Activated T-cell treated with anti-CD3 and anti-CD28 coated beads for 48 hours (primary cell): ENCODE measurements around the gene PDZRN3.

Experiments
- DNase-seq: peaks from one replicate; pipeline ENCODE4 v3.0.0-alpha.2; 2020; ENCODE audit warnings: low read depth

PDZRN3 gene

GRCh38 chr3:73622091-73622805 lies 2.5 kb downstream of the PDZRN3 start:
- DNase-seq, result no peak

GRCh38 chr3:73621388-73621787 lies 3.4 kb downstream of the PDZRN3 start:
- DNase-seq, result no peak

DNA sequence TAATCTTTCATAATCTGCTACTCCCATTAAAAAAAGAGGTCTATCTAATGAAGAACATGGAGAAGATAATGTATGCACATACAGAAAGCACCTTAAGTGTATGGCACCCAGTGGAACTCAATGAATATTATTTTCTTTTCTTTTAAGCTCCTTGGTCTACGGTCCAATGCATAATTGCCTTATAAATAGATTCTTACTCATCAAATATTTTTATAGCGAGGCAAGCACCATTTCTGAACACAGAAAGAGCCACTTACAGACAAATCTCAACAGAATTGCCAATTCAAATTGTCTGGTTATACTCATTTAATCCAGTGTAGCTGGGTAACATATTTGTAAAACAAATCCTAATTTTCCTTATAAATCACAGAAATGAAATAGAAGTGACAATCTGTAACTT lies 6.3 kb downstream of the PDZRN3 start:
- no peak for DNase-seq

DNA sequence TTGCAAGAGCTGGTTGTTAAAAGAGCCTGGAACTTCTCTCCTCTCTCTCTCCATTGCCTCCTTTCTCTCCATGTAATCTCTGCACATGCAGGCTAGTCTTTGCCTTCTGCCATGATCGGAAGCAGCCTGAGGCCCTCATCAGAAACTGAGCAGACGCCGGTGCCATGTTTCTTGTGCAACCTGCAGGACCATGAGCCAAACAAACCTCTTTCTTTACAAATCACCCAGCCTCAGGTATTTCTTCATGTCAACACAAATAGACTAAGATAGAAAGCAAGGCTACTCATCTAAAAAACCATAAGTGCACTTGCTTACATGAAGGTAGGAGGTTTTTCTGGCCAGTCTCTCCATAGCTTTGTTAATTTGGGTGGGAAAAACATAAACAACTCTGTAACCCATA lies 8.7 kb downstream of the PDZRN3 start:
- DNase-seq, result no peak

DNA sequence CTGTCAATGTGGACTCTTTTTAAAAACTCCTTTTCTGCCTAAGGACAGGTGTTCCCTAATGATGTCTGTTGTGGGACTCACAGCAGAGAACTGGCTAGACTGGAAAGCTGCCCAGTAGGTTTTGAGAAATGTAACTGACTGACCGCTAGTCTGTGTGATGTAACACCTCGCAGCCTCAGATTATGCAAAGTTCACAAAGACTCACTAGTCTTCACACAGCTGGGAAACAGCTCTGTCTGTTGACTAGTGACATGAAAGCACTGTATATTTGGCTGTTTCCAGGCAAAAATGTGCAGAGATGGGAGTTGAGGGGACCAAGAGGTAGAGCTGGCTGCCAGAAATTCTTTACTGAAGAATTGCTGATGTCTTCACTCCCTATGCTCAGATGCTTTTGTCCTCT lies 10.3 kb downstream of the PDZRN3 start:
- DNase-seq, result no peak

GRCh38 chr3:73611176-73611575 lies 13.6 kb downstream of the PDZRN3 start:
- no peak for DNase-seq

DNA sequence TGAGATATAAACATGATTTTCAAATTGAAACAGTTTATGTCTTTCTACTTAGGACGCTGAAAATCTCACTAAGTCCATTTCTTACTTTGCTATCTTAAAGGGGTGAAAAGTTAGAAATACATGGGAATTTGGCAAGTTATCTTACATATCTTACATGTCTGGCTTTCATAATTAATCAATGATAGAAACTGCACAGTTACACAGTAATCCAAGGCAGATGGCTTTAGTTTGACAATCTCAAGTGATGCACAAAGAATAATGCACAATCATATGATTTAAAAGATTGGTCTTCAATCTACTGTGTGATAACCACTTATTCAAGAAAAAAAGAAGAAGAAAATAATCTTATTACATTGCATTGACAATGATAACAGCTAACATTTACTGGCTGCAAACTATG lies 14.2 kb downstream of the PDZRN3 start:
- no peak for DNase-seq

GRCh38 chr3:73609655-73610054 lies 15.1 kb downstream of the PDZRN3 start:
- DNase-seq, result no peak

DNA sequence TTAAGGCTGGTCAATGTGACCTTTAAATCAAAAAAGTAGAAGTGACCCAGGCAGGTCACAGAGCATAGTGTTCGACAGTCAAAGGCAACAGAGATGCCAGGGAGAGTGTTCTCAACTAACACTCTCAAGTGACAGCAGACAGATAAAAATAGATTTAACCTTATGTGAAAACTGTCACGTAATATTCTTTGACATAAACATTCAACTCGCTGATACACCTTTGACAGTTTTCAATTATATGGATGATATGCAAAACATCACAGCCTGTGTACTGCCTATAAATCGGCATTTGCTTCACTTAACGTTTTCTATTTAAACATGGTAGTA lies 15.5 kb downstream of the PDZRN3 start:
- no peak for DNase-seq

- no peak for DNase-seq
Measured at GRCh38 chr3:73608456-73609314, 16.1 kb downstream of the PDZRN3 start.

DNA sequence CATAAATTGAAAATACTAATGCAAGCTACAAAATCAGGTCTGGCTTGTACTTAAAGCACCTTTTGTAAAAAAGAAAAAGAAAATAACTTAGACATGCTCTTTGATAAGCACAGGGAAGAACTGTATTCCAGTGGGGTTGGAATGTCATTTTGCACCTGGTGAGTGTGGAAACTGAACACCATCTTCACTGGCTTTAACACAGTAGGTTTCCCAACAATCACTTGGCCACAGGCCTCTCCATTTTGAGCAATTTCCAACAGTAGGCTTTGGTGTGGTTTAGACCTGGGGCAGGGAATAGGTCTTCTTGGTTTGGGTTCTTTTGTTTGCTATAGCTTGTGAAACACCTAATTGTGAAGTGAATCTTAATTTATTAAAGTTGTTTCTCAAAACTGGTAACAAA lies 18.9 kb downstream of the PDZRN3 start:
- DNase-seq, result no peak

GRCh38 chr3:73605412-73605811 lies 19.3 kb downstream of the PDZRN3 start:
- no peak for DNase-seq

DNA sequence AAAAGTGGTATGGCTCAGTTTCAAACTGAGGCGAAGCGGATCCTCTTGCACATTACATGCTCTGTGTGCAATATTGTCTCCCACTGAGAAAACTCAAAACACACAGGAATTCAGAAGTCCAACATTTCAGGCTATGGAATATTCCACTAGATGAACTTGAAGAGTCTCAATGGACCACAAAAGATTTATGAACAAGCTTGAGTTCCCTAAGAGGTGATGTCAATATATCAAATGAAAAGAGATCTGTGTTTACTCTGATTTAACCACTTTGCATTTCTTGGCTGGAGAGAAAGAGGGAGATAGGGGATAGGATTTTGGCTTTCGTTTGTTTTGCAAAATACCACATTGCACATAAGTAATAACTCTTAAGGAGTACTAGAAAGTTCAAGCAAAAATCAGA lies 20.3 kb downstream of the PDZRN3 start:
- DNase-seq, result no peak

- DNase-seq, result no peak
Measured at GRCh38 chr3:73603762-73604171, 21.0 kb downstream of the PDZRN3 start.

- DNase-seq, result no peak
Measured at GRCh38 chr3:73602170-73602569, 22.6 kb downstream of the PDZRN3 start.

- DNase-seq, result no peak
Measured at GRCh38 chr3:73601481-73601880, 23.3 kb downstream of the PDZRN3 start.

GRCh38 chr3:73601011-73601410 lies 23.7 kb downstream of the PDZRN3 start:
- no peak for DNase-seq

- DNase-seq, result no peak
Measured at GRCh38 chr3:73600293-73600938, 24.3 kb downstream of the PDZRN3 start.

- no peak for DNase-seq
Measured at GRCh38 chr3:73599605-73600004, 25.1 kb downstream of the PDZRN3 start.

- DNase-seq, result no peak
Measured at GRCh38 chr3:73597476-73597875, 27.3 kb downstream of the PDZRN3 start.

DNA sequence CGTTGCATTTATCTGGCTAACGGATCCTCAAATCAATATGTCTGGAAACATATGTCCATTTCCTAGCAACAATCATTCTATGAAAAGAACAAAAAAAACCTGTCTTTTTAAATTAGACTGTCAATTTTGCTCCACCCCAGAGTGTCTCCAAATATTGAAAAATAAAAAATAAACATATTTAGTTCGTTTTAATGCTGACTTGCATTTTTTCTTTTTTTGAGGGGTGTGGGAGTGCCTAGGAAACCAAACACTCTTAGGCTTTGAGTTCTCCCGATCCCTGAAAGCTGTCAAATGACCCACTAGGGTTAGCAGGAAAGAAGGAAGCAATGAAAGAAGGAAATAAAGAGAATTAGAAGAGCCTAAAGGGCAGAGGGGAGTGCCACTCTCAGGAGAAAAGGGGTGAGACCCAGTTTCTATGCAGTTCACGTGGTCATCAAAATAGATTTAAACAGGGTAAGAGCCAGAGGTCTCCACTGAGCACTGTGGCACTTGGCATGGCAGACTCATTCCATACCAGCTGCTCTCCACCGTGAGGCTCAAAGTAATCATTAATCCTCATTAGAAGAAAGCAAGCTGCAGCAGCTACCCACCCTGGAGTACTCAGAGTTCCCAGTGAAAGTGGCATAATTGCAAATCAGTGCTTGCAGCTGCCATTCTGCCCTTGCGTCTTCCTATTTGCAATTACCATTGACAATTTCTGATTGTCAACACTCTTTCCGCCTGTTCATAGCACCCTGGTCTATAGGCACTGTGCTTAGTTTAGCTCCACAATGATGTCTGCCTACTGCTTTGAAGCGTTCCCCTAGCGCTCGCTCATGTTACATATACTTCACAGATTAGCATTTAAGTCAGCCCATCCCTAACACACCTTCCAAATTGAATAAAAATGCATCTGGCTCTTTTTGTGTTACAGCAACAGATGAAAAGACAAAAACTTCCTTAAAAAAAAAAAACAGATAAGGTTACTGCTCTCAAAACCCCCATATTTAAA lies 32.3 kb downstream of the PDZRN3 start:
- DNase-seq, result no peak

- no peak for DNase-seq
Measured at GRCh38 chr3:73591286-73591800, 33.4 kb downstream of the PDZRN3 start.
